GM18520 (cell line): Measurements from ENCODE around the gene BIN1.
"Not testable (repeated sequence)": the region's sequence is repeated elsewhere in the genome, so short reads cannot be mapped to it uniquely, and the experiment has no call there.

ENCODE experiments used
- ATAC-seq: cut with Tn5 transposase; IDR thresholded peaks from one replicate; pipeline ENCODE4 v1.9.1; 2021; ENCODE audit not compliant: unreplicated experiment

The BIN1 gene

GRCh38 chr2:127029350-127030051 lies 77.5 kb downstream of the BIN1 start:
- no peak for ATAC-seq

GRCh38 chr2:127028745-127029144 lies 78.2 kb downstream of the BIN1 start:
- ATAC-seq = not testable (repeated sequence)

GRCh38 chr2:127027715-127028114 lies 79.2 kb downstream of the BIN1 start:
- no peak for ATAC-seq

DNA sequence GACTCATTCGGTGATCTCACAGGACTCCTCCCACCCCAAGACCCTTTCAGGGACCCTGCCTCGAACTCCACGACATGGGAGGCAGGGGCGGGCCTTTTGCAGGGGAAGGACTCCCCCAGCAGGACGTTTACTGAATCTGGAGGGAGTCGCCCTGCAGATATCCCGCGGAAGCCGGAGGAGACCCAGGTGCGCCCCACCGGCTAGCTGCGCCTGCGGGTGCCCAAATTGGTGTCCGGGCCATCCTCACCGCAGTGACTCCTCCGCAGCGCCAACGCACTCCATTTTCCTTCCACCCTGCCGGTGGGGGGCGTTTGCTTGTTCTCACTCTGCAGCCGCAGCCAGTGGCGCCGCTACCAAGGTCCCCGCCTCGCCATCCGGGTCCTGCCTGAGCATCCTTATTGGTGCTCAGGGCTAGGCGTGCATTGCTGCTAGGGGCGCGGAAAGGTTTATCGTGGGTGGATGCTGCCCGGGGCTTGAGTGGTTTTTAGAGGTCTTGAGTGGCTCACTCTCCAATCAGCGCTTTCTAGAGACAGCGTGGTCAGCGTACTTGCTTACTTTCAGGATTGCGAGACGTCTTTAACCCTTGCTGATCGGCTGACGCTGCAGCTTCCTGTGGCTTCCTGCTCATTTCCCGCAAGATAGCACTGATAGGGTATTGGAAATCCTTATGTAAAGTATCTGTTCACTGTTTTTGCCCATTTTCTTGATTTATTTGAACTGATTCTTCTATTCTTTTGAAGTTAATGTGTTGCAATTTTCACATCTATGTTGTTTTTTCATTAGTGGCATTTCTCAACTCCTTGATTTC lies 81.4 kb downstream of the BIN1 start:
- peak; percentile 83 for ATAC-seq

DNA sequence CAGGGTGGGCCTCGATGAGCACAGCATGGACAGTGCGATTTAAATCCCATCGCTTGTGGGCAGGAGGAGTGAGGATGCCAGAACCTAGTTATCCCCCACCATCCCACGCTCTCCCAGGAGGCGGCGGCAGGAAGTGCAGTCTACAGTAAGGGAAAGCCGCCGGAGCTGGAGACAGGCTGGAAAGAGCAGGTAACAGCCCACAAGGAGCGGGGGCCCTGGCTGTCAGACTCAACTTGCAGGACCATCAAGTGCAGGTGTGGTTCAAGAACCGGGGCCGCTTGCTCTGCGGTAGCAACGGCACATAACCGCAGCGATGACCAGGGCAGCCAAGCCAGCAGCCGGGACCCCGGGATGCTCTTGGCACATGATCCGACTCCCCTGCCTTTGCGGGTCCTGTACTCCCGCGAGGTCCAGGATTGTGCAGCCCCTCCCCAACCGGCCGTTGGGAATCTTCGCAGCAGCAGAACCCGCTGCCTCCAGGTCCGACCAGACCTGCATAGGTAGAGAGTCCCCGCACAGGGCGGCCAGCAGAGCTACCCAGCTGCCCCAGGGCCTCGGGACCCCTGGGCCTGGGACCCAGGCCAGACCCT lies 82.1 kb downstream of the BIN1 start:
- ATAC-seq = no peak

DNA sequence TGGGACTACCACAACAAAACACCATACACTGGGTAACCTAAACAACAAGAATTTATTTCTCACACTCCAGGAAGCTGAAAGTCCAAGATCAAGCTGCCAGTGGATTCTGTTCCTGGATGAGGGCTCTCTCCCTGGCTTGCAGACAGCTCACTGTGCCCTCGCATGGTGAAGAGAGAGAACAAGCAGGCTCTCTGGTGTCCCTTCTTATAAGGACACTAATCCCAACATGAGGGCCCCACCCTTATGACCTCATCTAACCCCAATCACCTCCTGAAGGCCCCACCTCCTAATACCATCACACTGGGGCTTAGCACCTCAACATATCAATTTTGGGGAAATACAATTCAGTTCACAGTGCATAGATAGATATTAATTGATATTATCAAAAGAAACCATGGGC lies 83.5 kb downstream of the BIN1 start:
- no peak for ATAC-seq

GRCh38 chr2:127022817-127023216 lies 84.1 kb downstream of the BIN1 start:
- ATAC-seq = no peak

GRCh38 chr2:127020536-127020935 lies 86.4 kb downstream of the BIN1 start:
- no peak for ATAC-seq

- no peak for ATAC-seq
These were observed 89.4 kb downstream of the BIN1 start for GRCh38 chr2:127017548-127017947.

- ATAC-seq = no peak
These were observed 90.6 kb downstream of the BIN1 start for GRCh38 chr2:127016329-127016728.

- ATAC-seq = no peak
These were observed 91.6 kb downstream of the BIN1 start for GRCh38 chr2:127015106-127015910.

GRCh38 chr2:127014630-127015029 lies 92.3 kb downstream of the BIN1 start:
- no peak for ATAC-seq

- no peak for ATAC-seq
These were observed 92.7 kb downstream of the BIN1 start for GRCh38 chr2:127014224-127014623.

- no peak for ATAC-seq
These were observed 94.1 kb downstream of the BIN1 start for GRCh38 chr2:127012868-127013267.

GRCh38 chr2:127012215-127012614 lies 94.7 kb downstream of the BIN1 start:
- no peak for ATAC-seq

- ATAC-seq = no peak
These were observed 95.2 kb downstream of the BIN1 start for GRCh38 chr2:127011796-127012195.

DNA sequence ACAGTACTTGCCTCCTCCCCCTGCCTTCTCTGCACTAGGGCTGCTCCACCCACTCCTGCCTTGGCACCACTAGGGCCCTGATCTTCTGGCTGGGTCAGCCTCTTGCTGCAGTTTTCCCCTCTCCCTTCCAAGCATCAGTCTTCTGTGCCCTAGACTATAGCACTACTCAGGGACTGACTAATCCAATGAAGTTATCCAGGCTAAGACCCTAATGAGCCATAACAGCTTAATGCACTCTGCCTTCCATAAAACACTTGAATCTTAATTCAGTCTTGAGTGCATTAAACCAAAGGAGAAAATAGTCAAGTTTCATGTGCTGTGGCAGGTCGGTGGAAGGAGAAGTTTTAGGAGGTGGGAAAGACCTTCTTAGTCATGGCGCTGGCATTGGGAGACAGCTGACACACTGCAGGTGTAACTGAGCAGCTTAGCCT lies 95.7 kb downstream of the BIN1 start:
- no peak for ATAC-seq

DNA sequence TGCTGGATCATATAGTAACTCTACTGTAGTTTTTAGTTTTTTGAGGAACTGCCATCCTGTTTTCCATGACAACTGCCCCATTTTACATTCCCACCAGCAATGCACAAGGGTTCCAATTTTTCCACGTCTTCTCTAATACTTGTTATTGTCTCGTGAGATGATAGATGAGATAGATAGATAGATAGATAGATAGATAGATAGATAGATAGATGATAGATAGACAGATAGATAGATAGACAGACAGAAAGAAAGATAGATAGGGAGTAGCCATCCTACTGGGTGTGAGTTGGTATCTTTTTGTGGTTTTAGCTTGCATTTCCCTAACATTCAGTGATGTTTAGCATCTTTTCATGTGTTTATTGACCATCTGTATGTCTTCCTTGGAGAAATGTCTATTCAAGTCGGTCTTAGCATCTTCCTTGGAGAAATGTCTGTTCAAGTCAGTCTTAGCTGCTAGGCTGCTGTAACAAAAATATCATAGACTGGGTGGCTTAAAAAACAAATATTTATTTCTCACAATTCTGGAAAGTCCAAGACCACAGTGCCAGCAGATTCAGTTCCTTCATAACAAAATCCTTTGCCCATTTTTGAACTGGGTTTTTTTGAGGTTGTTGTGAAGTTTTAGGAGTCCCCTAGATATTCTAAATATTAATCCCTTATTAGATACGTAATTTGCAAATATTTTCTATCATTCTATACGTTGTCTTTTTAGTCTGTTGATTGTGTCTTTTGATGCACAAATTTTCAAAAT lies 98.5 kb downstream of the BIN1 start:
- no peak for ATAC-seq

- ATAC-seq = no peak
These were observed 99.3 kb downstream of the BIN1 start for GRCh38 chr2:127007652-127008051.

- ATAC-seq = no peak
These were observed 100.0 kb downstream of the BIN1 start for GRCh38 chr2:127006962-127007361.
